ENCODE measurements around the gene TMEM11. TPM values are rescaled to one million over a fixed set of nuclear protein-coding genes. Genes with fewer than 3 reads are reported as not detected.

The TMEM11 gene
- total RNA-seq, 3 donors from 2014 or later: 35.7 to 39.8 (median 35.7) TPM

- no peaks in the 10 kb centered on the region for H3K27me3 Mint-ChIP-seq (ENCODE audit: low read depth)
- no peak overlapping the region for H3K4me3 Mint-ChIP-seq
- no peaks in the 10 kb centered on the region for H3K9me3 Mint-ChIP-seq
- no peak for DNase-seq
- ATAC-seq: no peak
- H3K36me3 Mint-ChIP-seq (ENCODE audit: insufficient read depth): peaks cover 15% of the 10 kb centered on the region
- peaks cover 2% of the 10 kb centered on the region for H3K4me1 Mint-ChIP-seq (ENCODE audit: low read depth)
Observed at GRCh38 chr17:21191698-21192097, 22.3 kb downstream of the TMEM11 start.

- Mint-ChIP-seq H3K4me1 (ENCODE audit: low read depth) (peaks cover 2% of the 10 kb centered on the region), H3K27me3 (ENCODE audit: low read depth) (no peaks in the 10 kb centered on the region), H3K36me3 (ENCODE audit: insufficient read depth) (peaks cover 17% of the 10 kb centered on the region), H3K4me3 (no peak overlapping the region), H3K9me3 (no peaks in the 10 kb centered on the region)
- no peak for ATAC-seq
- no peak for DNase-seq
Observed at GRCh38 chr17:21190078-21190477, 23.9 kb downstream of the TMEM11 start.

DNA sequence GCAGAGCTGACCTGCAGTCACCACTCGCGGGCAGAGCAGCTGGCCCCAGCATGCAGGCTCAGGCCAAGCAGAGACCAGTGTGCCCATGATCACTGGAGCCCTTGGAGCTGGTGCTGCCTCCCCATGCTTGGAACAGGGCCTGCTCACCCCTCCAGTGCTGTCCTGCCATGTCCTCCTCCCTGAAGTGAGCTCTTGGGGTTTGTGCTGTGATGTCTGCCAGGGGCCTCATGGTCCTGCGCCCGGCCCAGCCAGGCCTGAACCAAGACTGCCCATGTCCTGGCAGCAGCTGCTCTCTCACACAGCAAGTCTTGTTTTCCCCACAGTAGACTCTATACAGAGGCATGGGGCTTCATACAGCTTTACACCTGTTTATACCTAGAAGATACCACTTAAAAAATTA is 24.6 kb downstream of the TMEM11 start:
- no peak for ATAC-seq
- peaks cover 2% of the 10 kb centered on the region for H3K4me1 Mint-ChIP-seq (ENCODE audit: low read depth)
- H3K9me3 Mint-ChIP-seq: no peaks in the 10 kb centered on the region

GRCh38 chr17:21186399-21187187 is 27.4 kb downstream of the TMEM11 start:
- Mint-ChIP-seq H3K36me3 (ENCODE audit: insufficient read depth) (peaks cover 30% of the 10 kb centered on the region), H3K4me3 (no peak overlapping the region)

More for the DNA sequence above, 24.6 kb downstream of the TMEM11 start:
- Mint-ChIP-seq H3K27me3 (ENCODE audit: low read depth) (no peaks in the 10 kb centered on the region), H3K36me3 (ENCODE audit: insufficient read depth) (peaks cover 18% of the 10 kb centered on the region), H3K4me3 (no peak overlapping the region)
- no peak for DNase-seq

DNA sequence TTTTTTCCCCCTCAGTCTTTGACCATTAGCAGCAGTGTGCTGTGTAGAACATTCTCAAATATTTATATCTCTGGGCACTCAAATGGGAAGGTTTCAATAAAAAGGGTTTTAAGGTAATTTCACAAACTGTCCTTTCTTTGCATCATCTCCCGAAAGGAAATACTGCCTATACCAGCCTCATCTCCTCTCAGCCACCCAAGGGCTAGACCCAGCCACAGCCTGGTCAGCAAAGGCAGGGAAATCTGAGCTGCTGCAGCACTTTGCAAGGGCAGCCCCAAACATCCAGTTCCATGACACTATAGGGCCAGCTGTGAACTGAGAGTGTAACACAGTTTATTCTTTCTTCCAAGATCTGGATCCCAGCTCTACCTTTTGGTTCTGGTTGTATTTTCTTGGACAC is 28.9 kb downstream of the TMEM11 start:
- no peaks in the 10 kb centered on the region for H3K9me3 Mint-ChIP-seq
- peaks cover 21% of the 10 kb centered on the region for H3K36me3 Mint-ChIP-seq (ENCODE audit: insufficient read depth)
- peaks cover 5% of the 10 kb centered on the region for H3K4me1 Mint-ChIP-seq (ENCODE audit: low read depth)

More at GRCh38 chr17:21186399-21187187, 27.4 kb downstream of the TMEM11 start:
- no peaks in the 10 kb centered on the region for H3K9me3 Mint-ChIP-seq
- no peaks in the 10 kb centered on the region for H3K27me3 Mint-ChIP-seq (ENCODE audit: low read depth)
- ATAC-seq (no peak), DNase-seq (no peak)
- H3K4me1 Mint-ChIP-seq (ENCODE audit: low read depth): peaks cover 5% of the 10 kb centered on the region

DNA sequence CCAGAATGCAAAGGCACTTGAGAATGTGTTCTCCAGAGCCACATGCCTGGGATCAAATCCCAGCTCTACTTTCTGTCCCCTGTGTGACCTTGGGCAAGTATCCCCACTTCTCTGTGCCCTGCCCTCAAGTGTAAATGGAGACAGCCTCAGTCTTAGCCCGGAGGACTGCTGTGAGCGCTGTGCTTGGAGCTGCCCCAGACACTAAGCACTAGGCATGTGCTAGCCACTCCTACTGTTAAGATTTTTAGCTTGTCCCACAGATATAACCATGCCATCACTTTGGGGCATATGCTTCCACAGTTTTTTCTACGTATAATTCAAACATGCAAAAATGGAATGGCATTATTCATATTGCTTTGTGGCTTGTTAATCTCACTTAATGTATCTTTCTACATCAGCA is 29.4 kb downstream of the TMEM11 start:
- Mint-ChIP-seq H3K36me3 (ENCODE audit: insufficient read depth) (peaks cover 21% of the 10 kb centered on the region), H3K4me3 (no peak overlapping the region), H3K27me3 (ENCODE audit: low read depth) (no peaks in the 10 kb centered on the region), H3K4me1 (ENCODE audit: low read depth) (peaks cover 5% of the 10 kb centered on the region), H3K9me3 (no peaks in the 10 kb centered on the region)
- ATAC-seq: no peak
- no peak for DNase-seq

More for the DNA sequence above, 28.9 kb downstream of the TMEM11 start:
- DNase-seq (no peak), ATAC-seq (no peak)
- Mint-ChIP-seq H3K27me3 (ENCODE audit: low read depth) (no peaks in the 10 kb centered on the region), H3K4me3 (no peak overlapping the region)

DNA sequence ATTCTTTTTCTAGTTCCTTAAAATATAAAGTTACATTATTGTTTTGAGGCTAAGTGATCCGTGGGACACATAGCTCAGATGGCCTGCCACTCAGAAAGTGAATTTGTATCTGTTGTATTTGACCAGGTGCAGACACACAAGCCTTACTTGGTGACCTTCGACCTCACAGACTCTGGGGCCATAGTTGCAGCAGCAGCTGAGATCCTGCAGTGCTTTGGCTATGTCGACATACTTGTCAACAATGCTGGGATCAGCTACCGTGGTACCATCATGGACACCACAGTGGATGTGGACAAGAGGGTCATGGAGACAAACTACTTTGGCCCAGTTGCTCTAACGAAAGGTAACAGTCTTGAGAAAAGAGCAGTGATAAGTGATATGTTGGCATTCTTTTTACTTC is 30.5 kb downstream of the TMEM11 start:
- Mint-ChIP-seq H3K4me1 (ENCODE audit: low read depth) (peaks cover 5% of the 10 kb centered on the region), H3K4me3 (no peak overlapping the region), H3K27me3 (ENCODE audit: low read depth) (no peaks in the 10 kb centered on the region), H3K36me3 (ENCODE audit: insufficient read depth) (peaks cover 21% of the 10 kb centered on the region), H3K9me3 (no peaks in the 10 kb centered on the region)
- ATAC-seq (no peak), DNase-seq (no peak)

- H3K36me3 Mint-ChIP-seq (ENCODE audit: insufficient read depth): peaks cover 16% of the 10 kb centered on the region
- H3K4me1 Mint-ChIP-seq (ENCODE audit: low read depth): peaks cover 3% of the 10 kb centered on the region
- ATAC-seq (no peak), DNase-seq (no peak)
- H3K9me3 Mint-ChIP-seq: no peaks in the 10 kb centered on the region
- H3K27me3 Mint-ChIP-seq (ENCODE audit: low read depth): no peaks in the 10 kb centered on the region
- no peak overlapping the region for H3K4me3 Mint-ChIP-seq
Observed at GRCh38 chr17:21177854-21178600, 35.9 kb downstream of the TMEM11 start.

- ATAC-seq (no peak), DNase-seq (no peak)
- H3K4me1 Mint-ChIP-seq (ENCODE audit: low read depth): no peaks in the 10 kb centered on the region
- peaks cover 17% of the 10 kb centered on the region for H3K36me3 Mint-ChIP-seq (ENCODE audit: insufficient read depth)
- H3K27me3 Mint-ChIP-seq (ENCODE audit: low read depth): no peaks in the 10 kb centered on the region
- no peaks in the 10 kb centered on the region for H3K9me3 Mint-ChIP-seq
- H3K4me3 Mint-ChIP-seq: no peak overlapping the region
Observed at GRCh38 chr17:21177401-21177800, 36.6 kb downstream of the TMEM11 start.

DNA sequence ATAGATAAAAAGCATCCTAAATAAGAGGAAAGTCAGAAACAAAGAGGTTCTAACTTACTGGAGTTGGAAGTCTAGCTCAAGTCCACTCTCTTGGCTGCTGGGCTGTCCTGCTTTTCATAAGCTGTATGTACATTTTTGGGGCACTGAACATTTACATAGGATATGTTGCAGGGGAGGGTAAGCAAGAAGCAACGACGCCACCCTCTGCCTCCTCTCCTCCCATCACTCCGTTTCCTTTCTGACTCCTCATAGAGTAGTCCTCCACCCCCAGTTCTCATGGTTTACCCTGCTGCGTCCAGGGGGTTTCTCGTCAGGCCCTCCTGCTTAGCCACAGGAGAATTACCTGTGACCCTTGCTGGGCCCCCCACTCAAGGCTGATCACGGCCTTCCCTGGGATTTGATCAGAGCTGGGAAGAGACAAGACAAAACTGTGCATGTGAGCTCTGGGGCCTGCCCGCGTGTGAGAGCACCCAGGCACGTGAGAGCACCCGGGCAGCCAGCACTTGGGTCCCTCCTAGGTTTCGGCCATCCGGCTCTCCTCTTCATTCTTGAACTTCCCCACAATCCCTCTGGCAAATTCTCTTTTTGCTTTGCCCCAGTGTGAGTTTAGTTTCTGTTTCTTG is 37.1 kb downstream of the TMEM11 start:
- Mint-ChIP-seq H3K4me1 (ENCODE audit: low read depth) (no peaks in the 10 kb centered on the region), H3K4me3 (no peak overlapping the region), H3K9me3 (no peaks in the 10 kb centered on the region), H3K27me3 (ENCODE audit: low read depth) (no peaks in the 10 kb centered on the region), H3K36me3 (ENCODE audit: insufficient read depth) (peaks cover 19% of the 10 kb centered on the region)
- no peak for DNase-seq
- ATAC-seq: no peak

DNA sequence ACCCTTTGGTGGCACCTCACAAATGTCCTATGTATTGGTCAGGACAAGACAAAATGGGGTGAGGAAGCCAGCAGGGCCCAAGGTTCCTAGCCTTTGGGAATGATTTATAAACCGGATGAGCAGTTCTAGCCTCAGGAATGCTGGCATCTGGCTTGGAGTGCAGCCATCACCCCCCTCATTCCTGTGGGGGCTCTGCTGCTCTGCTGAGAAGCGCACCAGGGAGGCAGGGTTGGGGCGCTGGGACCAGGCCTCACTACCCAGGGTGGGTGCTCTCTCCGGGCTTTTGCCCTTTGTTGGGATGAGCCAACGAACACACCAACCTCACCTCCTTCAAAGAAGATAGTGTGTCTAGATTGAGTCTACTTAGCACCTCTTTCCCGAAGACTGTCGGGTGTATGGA is 39.2 kb downstream of the TMEM11 start:
- no peak for ATAC-seq
- peaks cover 17% of the 10 kb centered on the region for H3K36me3 Mint-ChIP-seq (ENCODE audit: insufficient read depth)
- no peak for DNase-seq
- H3K4me3 Mint-ChIP-seq: no peak overlapping the region
- H3K9me3 Mint-ChIP-seq: no peaks in the 10 kb centered on the region
- no peaks in the 10 kb centered on the region for H3K27me3 Mint-ChIP-seq (ENCODE audit: low read depth)
- peaks cover 2% of the 10 kb centered on the region for H3K4me1 Mint-ChIP-seq (ENCODE audit: low read depth)

GRCh38 chr17:21174186-21174585 is 39.8 kb downstream of the TMEM11 start:
- DNase-seq (no peak), ATAC-seq (no peak)
- Mint-ChIP-seq H3K4me3 (no peak overlapping the region), H3K27me3 (ENCODE audit: low read depth) (no peaks in the 10 kb centered on the region), H3K9me3 (no peaks in the 10 kb centered on the region), H3K4me1 (ENCODE audit: low read depth) (peaks cover 2% of the 10 kb centered on the region), H3K36me3 (ENCODE audit: insufficient read depth) (peaks cover 17% of the 10 kb centered on the region)

GRCh38 chr17:21173543-21173942 is 40.4 kb downstream of the TMEM11 start:
- H3K4me3 Mint-ChIP-seq: no peak overlapping the region
- H3K27me3 Mint-ChIP-seq (ENCODE audit: low read depth): no peaks in the 10 kb centered on the region
- no peaks in the 10 kb centered on the region for H3K9me3 Mint-ChIP-seq
- peaks cover 2% of the 10 kb centered on the region for H3K4me1 Mint-ChIP-seq (ENCODE audit: low read depth)
- DNase-seq (no peak), ATAC-seq (no peak)
- H3K36me3 Mint-ChIP-seq (ENCODE audit: insufficient read depth): peaks cover 17% of the 10 kb centered on the region

DNA sequence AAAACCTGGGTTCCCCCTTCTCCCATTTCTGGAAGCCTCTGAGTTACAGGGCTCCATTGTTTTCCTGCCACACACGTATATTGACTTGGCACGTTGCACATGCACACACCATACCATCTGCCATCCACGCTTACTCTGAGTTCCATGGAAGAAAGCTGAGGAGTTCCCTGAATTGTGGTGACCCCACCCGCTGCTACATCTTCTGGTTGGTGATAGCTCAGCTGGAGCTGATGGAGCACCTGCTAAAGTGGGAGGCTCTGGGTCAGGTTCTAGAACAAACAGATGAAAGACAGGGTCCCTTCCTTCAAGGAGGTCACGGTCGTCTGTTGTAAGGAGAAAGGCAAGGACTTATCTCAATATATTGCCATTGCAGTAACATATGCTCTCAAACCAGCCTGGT is 41.1 kb downstream of the TMEM11 start:
- peaks cover 2% of the 10 kb centered on the region for H3K4me1 Mint-ChIP-seq (ENCODE audit: low read depth)
- no peaks in the 10 kb centered on the region for H3K27me3 Mint-ChIP-seq (ENCODE audit: low read depth)
- no peaks in the 10 kb centered on the region for H3K9me3 Mint-ChIP-seq
- no peak for DNase-seq
- no peak overlapping the region for H3K4me3 Mint-ChIP-seq
- peaks cover 17% of the 10 kb centered on the region for H3K36me3 Mint-ChIP-seq (ENCODE audit: insufficient read depth)
- no peak for ATAC-seq

Data from activated T-cell treated with anti-CD3 and anti-CD28 coated beads, Interleukin-2, amount 50 U/mL, for 4 hours (primary cell).